NB4 (cell line): ENCODE measurements around the gene RAB40C.

ENCODE experiments used
- DNase-seq: peaks from one replicate; pipeline ENCODE4 v3.0.0; 2010; ENCODE audit warnings: low read depth
- H3K4me3 ChIP-seq: one replicate; pipeline ENCODE4 v1.5.1; 2011; ENCODE audit warnings: mild to moderate bottlenecking, low read depth, low read length, moderate library complexity
- MYC ChIP-seq: IDR thresholded peaks from 2 replicates; pipeline ENCODE4 v1.6.1; 2011; ENCODE audit warnings: low read depth, low read length
- POLR2A ChIP-seq: IDR thresholded peaks from 2 replicates; pipeline ENCODE4 v1.6.1; 2011; ENCODE audit warnings: mild to moderate bottlenecking; ENCODE audit not compliant: insufficient read length; ENCODE audit errors: extremely low read depth
- TF ChIP-seq, protein P1 (sequence below): IDR thresholded peaks from one replicate; pipeline ENCODE4 v1.5.1; 2012; ENCODE audit warnings: low read depth, low read length
- TF ChIP-seq, protein P2 (sequence below): IDR thresholded peaks from 2 replicates; pipeline ENCODE4 v1.6.1; 2011; ENCODE audit warnings: low read depth, low read length

The RAB40C gene

DNA sequence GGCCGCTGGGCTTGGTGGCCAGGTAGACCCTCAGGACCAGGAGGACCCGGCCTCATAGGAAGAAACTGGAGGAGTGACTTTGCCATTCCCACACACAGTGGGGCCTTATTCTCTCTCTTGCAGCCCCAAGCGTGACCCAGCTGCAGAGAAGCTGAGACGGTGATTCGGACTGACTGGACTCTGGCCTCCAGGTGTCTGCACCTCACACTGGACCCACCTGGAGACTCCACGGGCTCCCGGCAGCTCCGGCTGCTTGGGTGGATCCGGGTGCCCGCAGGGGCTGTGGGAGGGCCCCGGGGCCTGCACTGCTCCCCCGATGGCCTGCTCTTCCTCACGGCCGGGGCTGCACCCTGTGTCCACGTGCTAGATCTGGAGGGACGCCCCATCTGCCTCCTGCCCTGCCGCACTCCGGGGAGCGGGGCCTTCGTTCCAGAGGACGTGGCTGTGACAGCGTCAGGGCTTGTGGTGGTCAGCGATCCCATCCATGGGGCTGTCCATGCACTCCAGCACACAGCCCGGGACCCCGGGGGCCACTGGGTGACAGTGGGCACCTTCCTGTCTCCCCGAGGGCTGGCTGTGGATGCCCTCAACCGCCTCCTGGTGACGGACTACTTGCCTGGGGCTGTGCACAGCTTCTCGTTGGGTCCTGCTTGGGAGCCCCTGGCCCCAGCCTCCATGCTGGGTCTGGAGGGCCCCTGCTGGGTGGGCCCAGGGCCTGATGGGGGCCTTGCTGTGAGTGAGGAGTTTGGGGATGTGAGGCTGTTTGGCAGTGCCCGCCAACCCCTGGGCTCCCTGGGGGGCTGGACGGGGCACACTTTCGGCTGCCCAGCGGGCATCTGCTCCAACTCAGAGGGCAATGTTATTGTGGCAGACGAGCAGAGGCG, 22.3 kb upstream of the RAB40C start:
- no peak overlapping the region for H3K4me3 ChIP-seq
- DNase-seq: no peak
- TF ChIP-seq, protein P1, sequence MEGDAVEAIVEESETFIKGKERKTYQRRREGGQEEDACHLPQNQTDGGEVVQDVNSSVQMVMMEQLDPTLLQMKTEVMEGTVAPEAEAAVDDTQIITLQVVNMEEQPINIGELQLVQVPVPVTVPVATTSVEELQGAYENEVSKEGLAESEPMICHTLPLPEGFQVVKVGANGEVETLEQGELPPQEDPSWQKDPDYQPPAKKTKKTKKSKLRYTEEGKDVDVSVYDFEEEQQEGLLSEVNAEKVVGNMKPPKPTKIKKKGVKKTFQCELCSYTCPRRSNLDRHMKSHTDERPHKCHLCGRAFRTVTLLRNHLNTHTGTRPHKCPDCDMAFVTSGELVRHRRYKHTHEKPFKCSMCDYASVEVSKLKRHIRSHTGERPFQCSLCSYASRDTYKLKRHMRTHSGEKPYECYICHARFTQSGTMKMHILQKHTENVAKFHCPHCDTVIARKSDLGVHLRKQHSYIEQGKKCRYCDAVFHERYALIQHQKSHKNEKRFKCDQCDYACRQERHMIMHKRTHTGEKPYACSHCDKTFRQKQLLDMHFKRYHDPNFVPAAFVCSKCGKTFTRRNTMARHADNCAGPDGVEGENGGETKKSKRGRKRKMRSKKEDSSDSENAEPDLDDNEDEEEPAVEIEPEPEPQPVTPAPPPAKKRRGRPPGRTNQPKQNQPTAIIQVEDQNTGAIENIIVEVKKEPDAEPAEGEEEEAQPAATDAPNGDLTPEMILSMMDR: no peak
- TF ChIP-seq MYC (no peak), POLR2A (no peak)
- TF ChIP-seq, protein P2, sequence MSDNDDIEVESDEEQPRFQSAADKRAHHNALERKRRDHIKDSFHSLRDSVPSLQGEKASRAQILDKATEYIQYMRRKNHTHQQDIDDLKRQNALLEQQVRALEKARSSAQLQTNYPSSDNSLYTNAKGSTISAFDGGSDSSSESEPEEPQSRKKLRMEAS: no peak

DNA sequence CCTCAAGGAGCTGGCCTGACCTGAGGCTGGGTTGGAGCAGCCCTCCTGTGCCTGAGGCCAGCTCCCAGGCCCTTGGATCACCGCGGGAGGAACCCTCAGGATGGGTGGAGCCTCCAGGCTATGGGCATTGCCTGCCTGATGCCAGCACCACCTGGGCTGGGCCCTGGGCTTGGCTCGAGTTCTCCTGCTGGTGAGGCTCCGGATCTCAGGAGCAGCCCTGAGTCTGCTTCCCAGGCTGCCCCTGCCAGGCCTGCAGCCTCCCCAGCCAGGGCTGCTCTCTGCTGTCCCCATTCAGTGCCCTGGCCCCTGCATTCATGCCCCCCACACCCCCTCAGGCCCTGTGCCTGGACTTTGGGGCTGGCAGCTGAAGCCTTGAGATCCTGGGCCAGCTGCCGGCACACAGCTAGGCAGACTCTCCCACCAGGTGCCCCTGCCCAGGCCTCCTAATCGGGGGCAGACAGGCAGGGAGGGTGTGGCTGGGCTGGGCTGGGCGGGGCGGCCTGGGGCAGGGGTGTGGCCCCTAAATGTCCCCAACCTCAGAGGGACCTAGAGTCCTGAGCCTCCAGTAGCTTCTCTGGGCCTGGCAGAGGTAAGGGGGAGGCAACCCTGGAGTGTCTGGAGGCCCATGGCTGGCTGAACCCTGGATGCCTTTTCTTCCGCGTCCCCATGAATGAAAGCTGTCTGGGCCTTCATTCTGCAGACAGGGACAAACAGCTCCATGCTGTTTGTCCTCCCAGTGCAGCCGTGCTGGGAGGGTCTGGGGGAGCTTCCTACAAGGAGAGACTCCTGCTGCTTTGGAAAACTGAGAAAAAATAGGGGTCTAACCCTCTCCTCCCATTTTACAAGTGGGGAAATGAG, 21.2 kb upstream of the RAB40C start:
- DNase-seq: no peak
- TF ChIP-seq MYC (no peak), POLR2A (no peak)
- TF ChIP-seq, protein P2: no peak
- TF ChIP-seq, protein P1: no peak
- H3K4me3 ChIP-seq: no peak overlapping the region

DNA sequence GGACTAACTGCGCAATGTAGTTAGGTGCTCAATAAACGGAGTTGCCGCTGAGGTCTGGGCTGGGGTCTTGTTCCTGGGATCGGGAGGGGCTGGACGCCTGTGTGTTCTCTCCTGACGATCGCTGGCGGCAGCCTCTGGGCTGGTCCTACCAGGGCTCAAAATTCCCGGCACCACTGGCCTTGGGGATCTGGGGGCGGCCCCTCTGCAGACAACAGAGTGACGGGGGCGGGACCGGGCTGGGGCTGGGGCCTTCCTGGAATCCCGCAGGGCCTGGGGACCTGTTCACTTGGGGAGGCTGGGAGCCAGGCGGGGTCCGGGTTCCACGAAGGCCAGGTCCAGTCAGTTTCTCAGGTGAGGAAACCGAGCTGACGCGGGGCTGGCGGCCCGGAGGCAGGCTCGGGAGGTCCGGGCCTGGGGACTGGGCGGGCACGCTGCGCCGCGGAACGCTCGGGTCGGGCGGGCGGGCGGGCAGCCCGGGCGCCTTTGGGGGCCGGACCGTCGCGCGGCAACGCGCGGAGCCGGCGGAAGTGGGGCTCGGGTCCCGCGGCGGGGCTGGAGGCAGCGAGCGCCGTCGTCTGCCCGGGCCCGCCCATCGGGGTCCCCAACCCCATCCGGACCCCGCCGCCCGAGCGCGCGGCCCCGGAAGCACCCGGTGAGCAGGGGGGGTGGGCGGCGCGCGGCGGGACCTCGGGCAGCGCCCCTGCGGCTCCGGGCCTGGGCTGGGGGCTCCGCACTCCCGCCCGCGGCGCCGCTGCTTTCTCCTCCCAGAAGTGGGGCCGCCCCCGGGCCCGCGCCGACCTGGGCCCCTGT, 20.2 kb upstream of the RAB40C start, which contains the start of gene PIGQ:
TSS of gene PIGQ (plus strand) at position 524 of the 810 bp plus-strand sequence. CDS start 4,107 bp downstream, outside the sequence.
- DNase-seq: peak; percentile 63
- peak within 1 kb of the TSS; percentile 83 for H3K4me3 ChIP-seq
- no peak for TF ChIP-seq MYC
- TF ChIP-seq, protein P1: no peak
- TF ChIP-seq, protein P2: no peak
- TF ChIP-seq POLR2A: no peak

DNA sequence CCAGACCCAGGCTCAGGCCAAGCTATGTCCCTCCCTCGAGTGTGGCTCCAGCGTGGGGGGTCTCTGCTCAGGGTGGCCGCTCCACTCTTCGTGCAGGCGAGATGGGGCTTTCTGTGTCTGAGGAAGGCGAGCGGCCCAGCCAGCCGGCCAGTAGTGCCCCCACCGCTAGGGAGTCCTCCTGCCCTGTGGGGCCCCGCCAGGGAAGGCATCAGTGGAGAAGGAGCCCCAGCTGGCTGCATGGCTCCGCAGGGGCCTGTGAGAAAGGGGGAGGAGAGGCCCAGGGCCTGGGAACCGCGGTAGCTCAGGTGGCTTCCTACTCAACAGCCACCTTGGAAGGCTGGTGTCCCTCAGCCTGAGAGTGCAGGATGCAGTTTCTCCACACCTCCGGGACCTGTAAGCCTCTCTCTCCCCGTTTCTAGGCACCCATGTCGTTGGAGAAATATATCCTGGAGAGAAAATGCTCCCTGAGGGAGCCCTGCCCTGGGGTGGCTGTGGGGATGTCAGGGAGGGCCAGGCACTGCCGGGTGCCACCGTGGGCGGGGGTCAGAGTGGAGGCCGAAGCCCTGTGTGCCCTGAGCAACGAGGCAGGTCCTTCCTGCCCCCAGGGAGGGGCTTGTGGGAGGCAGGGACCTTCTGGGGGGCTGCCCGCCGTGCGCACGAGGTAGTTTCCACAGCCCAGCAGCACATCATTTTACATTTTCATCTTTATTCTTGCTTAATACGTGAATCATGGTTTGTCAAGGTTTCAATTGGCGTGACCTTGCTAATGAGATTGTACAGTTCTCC, 16.8 kb upstream of the RAB40C start:
- TF ChIP-seq POLR2A: no peak
- TF ChIP-seq, protein P2: no peak
- TF ChIP-seq, protein P1: no peak
- TF ChIP-seq MYC: no peak
- DNase-seq: no peak
- H3K4me3 ChIP-seq: no peak overlapping the region
